Large intestine (tissue), 3 donors: ENCODE measurements around the gene POMGNT2. TPM values are rescaled to one million over a fixed set of nuclear protein-coding genes. Genes with fewer than 3 reads are reported as not detected.

Experiments used
- DNase-seq, 2 donors: peaks; one replicate each; pipeline versions ENCODE4 v3.0.0 to v3.0.0-alpha.2; 2013
- H3K27ac ChIP-seq: one replicate; pipeline ENCODE4 v1.5.1; 2013; ENCODE audit warnings: low read length
- H3K27me3 ChIP-seq: 2 replicates; pipeline ENCODE4 v1.6.1; 2013; ENCODE audit warnings: low read length; ENCODE audit not compliant: control insufficient read depth, insufficient read depth
- H3K36me3 ChIP-seq: 2 replicates; pipeline ENCODE4 v1.6.1; 2013; ENCODE audit warnings: low read length; ENCODE audit not compliant: control insufficient read depth, insufficient read depth
- H3K4me1 ChIP-seq: one replicate; pipeline ENCODE4 v1.6.1; 2013; ENCODE audit warnings: low read length; ENCODE audit not compliant: control insufficient read depth, insufficient read depth
- H3K4me3 ChIP-seq: one replicate; pipeline ENCODE4 v1.5.1; 2013; ENCODE audit warnings: low read length
- H3K9me3 ChIP-seq: one replicate; pipeline ENCODE4 v1.6.1; 2013; ENCODE audit warnings: mild to moderate bottlenecking, low read depth, low read length, moderate library complexity; ENCODE audit not compliant: control insufficient read depth
- WGBS: methylation state at CpG from one replicate; pipeline ENCODE4 v1.1.5; 2013; ENCODE audit warnings: low lambda C conversion rate; ENCODE audit not compliant: insufficient coverage; 5-methylcytosine and 5-hydroxymethylcytosine counted together
- polyA plus RNA-seq: library from polyadenylated mRNA; unstranded; fragments of 120-200 nt; gene quantifications from one replicate; pipeline ENCODE4 v1.2.1, GENCODE V29; 2013

POMGNT2 gene
- polyA plus RNA-seq, 1 donor, result 13.5 TPM

- H3K9me3 ChIP-seq, result no peaks in the 10 kb centered on the region
- H3K4me1 ChIP-seq, result no peaks in the 10 kb centered on the region
- H3K27me3 ChIP-seq, result no peaks in the 10 kb centered on the region
- 100% methylated on average over 3 of the region's 4 CpGs for WGBS
- H3K27ac ChIP-seq, result no peak overlapping the region
- H3K4me3 ChIP-seq, result no peak overlapping the region
- no peaks in the 10 kb centered on the region for H3K36me3 ChIP-seq
- no peak for DNase-seq
Observed at GRCh38 chr3:43138488-43139231, 32.8 kb upstream of the POMGNT2 start.

- Histone ChIP-seq H3K27me3 (no peaks in the 10 kb centered on the region), H3K27ac (no peak overlapping the region), H3K36me3 (no peaks in the 10 kb centered on the region), H3K9me3 (no peaks in the 10 kb centered on the region), H3K4me1 (no peaks in the 10 kb centered on the region), H3K4me3 (no peak overlapping the region)
- WGBS, result 77% methylated on average over 2 of the region's 7 CpGs
- DNase-seq, result no peak
Observed at GRCh38 chr3:43132870-43133636, 27.2 kb upstream of the POMGNT2 start.

GRCh38 chr3:43132193-43132592 lies 26.3 kb upstream of the POMGNT2 start:
- no peak for DNase-seq
- no peaks in the 10 kb centered on the region for H3K9me3 ChIP-seq
- no peaks in the 10 kb centered on the region for H3K27me3 ChIP-seq
- 100% methylated on average over 1 of the region's 3 CpGs for WGBS
- no peak overlapping the region for H3K27ac ChIP-seq
- no peaks in the 10 kb centered on the region for H3K36me3 ChIP-seq
- H3K4me3 ChIP-seq, result no peak overlapping the region
- no peaks in the 10 kb centered on the region for H3K4me1 ChIP-seq

GRCh38 chr3:43128464-43128863 lies 22.6 kb upstream of the POMGNT2 start:
- Histone ChIP-seq H3K27ac (no peak overlapping the region), H3K9me3 (peaks cover 6% of the 10 kb centered on the region), H3K27me3 (no peaks in the 10 kb centered on the region), H3K4me3 (no peak overlapping the region), H3K36me3 (no peaks in the 10 kb centered on the region), H3K4me1 (no peaks in the 10 kb centered on the region)
- DNase-seq, result no peak

GRCh38 chr3:43126536-43126935 lies 20.7 kb upstream of the POMGNT2 start:
- WGBS, result 100% methylated on average over 1 of the region's 3 CpGs
- no peak for DNase-seq
- Histone ChIP-seq H3K4me3 (no peak overlapping the region), H3K27me3 (no peaks in the 10 kb centered on the region), H3K27ac (no peak overlapping the region), H3K9me3 (peaks cover 6% of the 10 kb centered on the region), H3K4me1 (no peaks in the 10 kb centered on the region), H3K36me3 (no peaks in the 10 kb centered on the region)

GRCh38 chr3:43123895-43124294 lies 18.0 kb upstream of the POMGNT2 start:
- Histone ChIP-seq H3K9me3 (peaks cover 6% of the 10 kb centered on the region), H3K4me1 (no peaks in the 10 kb centered on the region), H3K27me3 (no peaks in the 10 kb centered on the region), H3K36me3 (no peaks in the 10 kb centered on the region), H3K4me3 (no peak overlapping the region), H3K27ac (no peak overlapping the region)
- no peak for DNase-seq

GRCh38 chr3:43120937-43121336 lies 15.1 kb upstream of the POMGNT2 start:
- Histone ChIP-seq H3K4me3 (no peak overlapping the region), H3K36me3 (no peaks in the 10 kb centered on the region), H3K9me3 (peaks cover 6% of the 10 kb centered on the region), H3K27ac (no peak overlapping the region), H3K4me1 (no peaks in the 10 kb centered on the region), H3K27me3 (peaks cover 2% of the 10 kb centered on the region)
- WGBS, result no CpG with 5 or more reads among the region's 3 CpGs
- no peak for DNase-seq

GRCh38 chr3:43117257-43117656 lies 11.4 kb upstream of the POMGNT2 start:
- Histone ChIP-seq H3K4me3 (no peak overlapping the region), H3K27me3 (peaks cover 2% of the 10 kb centered on the region), H3K27ac (no peak overlapping the region), H3K9me3 (no peaks in the 10 kb centered on the region), H3K36me3 (no peaks in the 10 kb centered on the region), H3K4me1 (no peaks in the 10 kb centered on the region)
- DNase-seq, result no peak
- WGBS, result no CpG with 5 or more reads among the region's 4 CpGs

GRCh38 chr3:43113671-43114070 lies 7.8 kb upstream of the POMGNT2 start:
- Histone ChIP-seq H3K4me1 (no peaks in the 10 kb centered on the region), H3K27me3 (peaks cover 2% of the 10 kb centered on the region), H3K36me3 (no peaks in the 10 kb centered on the region), H3K4me3 (no peak overlapping the region), H3K9me3 (no peaks in the 10 kb centered on the region), H3K27ac (no peak overlapping the region)
- 90% methylated on average over 2 of the region's 3 CpGs for WGBS
- no peak for DNase-seq

- Histone ChIP-seq H3K27me3 (no peaks in the 10 kb centered on the region), H3K9me3 (no peaks in the 10 kb centered on the region), H3K4me3 (no peak overlapping the region), H3K36me3 (no peaks in the 10 kb centered on the region), H3K27ac (no peak overlapping the region), H3K4me1 (peaks cover 2% of the 10 kb centered on the region)
- no CpG with 5 or more reads among the region's 6 CpGs for WGBS
- no peak for DNase-seq
Observed at GRCh38 chr3:43106293-43106628, 382 bp upstream of the POMGNT2 start.
